Right atrium auricular region (tissue), 2 donors: ENCODE measurements around the gene ANKRD11. TPM values are rescaled to one million over a fixed set of nuclear protein-coding genes. Genes with fewer than 3 reads are reported as not detected.

Experiments used
- DNase-seq: peaks from one replicate; pipeline ENCODE4 v3.0.0-alpha.2; 2019; ENCODE audit warnings: low spot score
- H3K27ac ChIP-seq, 2 donors: fragments of 200-600 bp; sonication (generic); 1 replicate in 1 of 2; 2 replicates in 1 of 2; pipeline ENCODE4 v1.5.1; 2016 to 2019
- H3K27me3 ChIP-seq, 2 donors: fragments of 200-600 bp; sonication (generic); one replicate each; pipeline versions ENCODE4 v1.5.1 to v1.6.0; 2017 to 2019
- H3K36me3 ChIP-seq: fragments of 200-600 bp; sonication (generic); one replicate; pipeline ENCODE4 v1.5.1; 2016
- H3K4me1 ChIP-seq, 2 donors: fragments of 200-600 bp; sonication (generic); one replicate each; pipeline versions ENCODE4 v1.5.1 to v1.6.0; 2017 to 2019
- H3K4me3 ChIP-seq, 2 donors: fragments of 200-600 bp; sonication (generic); 1 replicate in 1 of 2; 2 replicates in 1 of 2; pipeline ENCODE4 v1.5.1; 2017 to 2019; ENCODE audit warnings: mild to moderate bottlenecking in 1 of 2, moderate library complexity in 1 of 2
- H3K9me3 ChIP-seq, 2 donors: fragments of 200-600 bp; sonication (generic); one replicate each; pipeline ENCODE4 v1.5.1; 2019
- total RNA-seq, 2 donors: library from RNA; depleted of rRNA; stranded (reverse); fragments of >200 nt; gene quantifications; one replicate each; pipeline ENCODE4 v1.1.0, GENCODE V29; 2016
- TF ChIP-seq, protein P1 (sequence below), 2 donors: fragments of 200-600 bp; sonication (generic); IDR thresholded peaks; one replicate each; pipeline ENCODE4 v1.5.1; 2019; ENCODE audit warnings: antibody characterized with exemption in 2 of 2

The ANKRD11 gene
- total RNA-seq, 2 donors from 2014 or later, result 55.2 to 68.1 TPM

GRCh38 chr16:89534252-89534756, 43.9 kb upstream of the ANKRD11 start:
- TF ChIP-seq, protein P1, sequence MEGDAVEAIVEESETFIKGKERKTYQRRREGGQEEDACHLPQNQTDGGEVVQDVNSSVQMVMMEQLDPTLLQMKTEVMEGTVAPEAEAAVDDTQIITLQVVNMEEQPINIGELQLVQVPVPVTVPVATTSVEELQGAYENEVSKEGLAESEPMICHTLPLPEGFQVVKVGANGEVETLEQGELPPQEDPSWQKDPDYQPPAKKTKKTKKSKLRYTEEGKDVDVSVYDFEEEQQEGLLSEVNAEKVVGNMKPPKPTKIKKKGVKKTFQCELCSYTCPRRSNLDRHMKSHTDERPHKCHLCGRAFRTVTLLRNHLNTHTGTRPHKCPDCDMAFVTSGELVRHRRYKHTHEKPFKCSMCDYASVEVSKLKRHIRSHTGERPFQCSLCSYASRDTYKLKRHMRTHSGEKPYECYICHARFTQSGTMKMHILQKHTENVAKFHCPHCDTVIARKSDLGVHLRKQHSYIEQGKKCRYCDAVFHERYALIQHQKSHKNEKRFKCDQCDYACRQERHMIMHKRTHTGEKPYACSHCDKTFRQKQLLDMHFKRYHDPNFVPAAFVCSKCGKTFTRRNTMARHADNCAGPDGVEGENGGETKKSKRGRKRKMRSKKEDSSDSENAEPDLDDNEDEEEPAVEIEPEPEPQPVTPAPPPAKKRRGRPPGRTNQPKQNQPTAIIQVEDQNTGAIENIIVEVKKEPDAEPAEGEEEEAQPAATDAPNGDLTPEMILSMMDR (IDR thresholded peaks at IDR 0.05), result no peak
- H3K4me1 ChIP-seq, result peaks cover 0 to 17% of the 10 kb centered on the region in 2 donors
- H3K27ac ChIP-seq, result peak overlapping the region in 1 of 2 donors; percentile 8
- H3K9me3 ChIP-seq, result no peaks in the 10 kb centered on the region
- no peak for DNase-seq
- peaks cover 82% of the 10 kb centered on the region for H3K36me3 ChIP-seq
- no peak overlapping the region for H3K4me3 ChIP-seq
- no peaks in the 10 kb centered on the region for H3K27me3 ChIP-seq

- H3K4me1 ChIP-seq, result peaks cover 0 to 17% of the 10 kb centered on the region in 2 donors
- H3K9me3 ChIP-seq, result no peaks in the 10 kb centered on the region
- peaks cover 85% of the 10 kb centered on the region for H3K36me3 ChIP-seq
- H3K27ac ChIP-seq, result no peak overlapping the region
- no peak for DNase-seq
- H3K4me3 ChIP-seq, result no peak overlapping the region
- TF ChIP-seq, protein P1 (IDR thresholded peaks at IDR 0.05), result no peak
- no peaks in the 10 kb centered on the region for H3K27me3 ChIP-seq
Observed at GRCh38 chr16:89531821-89532526, 41.6 kb upstream of the ANKRD11 start.

DNA sequence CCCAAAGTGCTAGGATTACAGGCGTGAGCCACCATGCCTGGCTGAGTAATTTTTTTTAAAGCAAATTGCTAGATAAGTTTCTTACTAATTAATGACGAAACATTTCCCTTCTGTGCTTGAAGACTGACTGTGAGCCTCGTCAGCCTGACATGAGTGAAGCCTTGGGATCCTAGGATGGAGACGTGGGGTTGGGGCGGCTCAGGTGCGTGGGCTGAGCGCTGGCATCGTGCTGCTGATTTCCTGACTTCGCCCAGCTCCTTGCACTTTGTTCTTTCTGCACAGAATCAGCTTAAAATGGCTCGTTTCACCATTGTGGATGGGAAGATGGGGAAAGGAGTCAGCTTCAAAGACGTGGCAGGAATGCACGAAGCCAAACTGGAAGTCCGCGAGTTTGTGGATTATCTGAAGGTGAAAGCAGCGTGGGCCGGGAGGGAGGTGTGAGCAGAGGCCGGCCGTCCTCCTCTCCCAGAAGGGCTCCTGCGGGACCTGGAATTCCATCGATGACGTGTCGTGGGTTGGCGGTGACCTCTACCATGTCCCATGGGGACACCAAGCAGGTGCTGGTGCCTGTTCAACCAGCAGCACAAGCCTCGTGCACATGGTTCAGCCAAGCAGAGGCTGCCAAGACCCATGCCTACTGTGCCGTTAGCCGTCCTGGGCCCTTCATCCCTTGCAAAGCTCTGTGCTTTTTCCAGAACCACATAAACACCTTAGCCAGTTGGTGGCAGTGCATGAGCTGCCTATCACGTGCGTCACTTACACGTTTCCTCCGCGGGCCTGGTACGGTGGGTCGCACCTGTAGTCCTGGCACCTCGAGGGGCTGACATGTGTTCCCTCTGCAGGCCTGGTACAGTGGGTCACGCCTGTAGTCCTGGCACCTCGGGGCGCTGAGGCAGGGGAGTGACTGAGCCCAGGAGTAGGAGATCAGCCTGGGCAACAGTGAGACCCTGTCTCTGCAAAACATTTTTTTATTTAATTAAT, 40.3 kb upstream of the ANKRD11 start:
- Histone ChIP-seq H3K4me1 (peaks cover 0 to 19% of the 10 kb centered on the region in 2 donors), H3K36me3 (peaks cover 93% of the 10 kb centered on the region), H3K27ac (no peak overlapping the region), H3K27me3 (no peaks in the 10 kb centered on the region), H3K4me3 (no peak overlapping the region), H3K9me3 (no peaks in the 10 kb centered on the region)
- DNase-seq, result no peak
- TF ChIP-seq, protein P1 (IDR thresholded peaks at IDR 0.05), result no peak

DNA sequence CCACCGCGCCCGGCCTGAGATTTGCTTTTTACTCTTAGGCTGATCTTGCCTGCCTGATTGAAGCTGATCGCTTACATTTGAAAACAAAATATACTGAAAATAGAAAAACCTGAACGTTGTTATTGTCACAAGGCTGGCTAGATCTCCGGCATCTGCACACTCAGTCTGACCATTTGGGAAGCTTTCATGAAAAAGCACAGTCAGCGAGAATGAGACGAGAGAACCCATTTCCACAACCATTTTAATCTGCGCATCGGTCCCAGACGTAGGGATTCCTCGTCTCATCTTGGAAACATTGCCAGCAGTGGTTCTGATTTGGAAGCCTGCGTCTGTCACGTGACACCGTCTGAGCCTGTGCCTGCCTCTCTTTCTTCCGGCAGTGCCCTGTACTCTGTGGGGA, 38.7 kb upstream of the ANKRD11 start:
- Histone ChIP-seq H3K27me3 (no peaks in the 10 kb centered on the region), H3K36me3 (peaks cover 87% of the 10 kb centered on the region), H3K4me3 (no peak overlapping the region), H3K27ac (no peak overlapping the region), H3K9me3 (no peaks in the 10 kb centered on the region), H3K4me1 (peaks cover 0 to 26% of the 10 kb centered on the region in 2 donors)
- no peak for DNase-seq
- TF ChIP-seq, protein P1 (IDR thresholded peaks at IDR 0.05), result no peak

GRCh38 chr16:89525146-89525913, 35.0 kb upstream of the ANKRD11 start:
- H3K27ac ChIP-seq, result peak overlapping the region; percentile 67 to 80
- TF ChIP-seq, protein P1 (IDR thresholded peaks at IDR 0.05), result no peak

More at GRCh38 chr16:89525146-89525913, 35.0 kb upstream of the ANKRD11 start:
- H3K4me3 ChIP-seq, result no peak overlapping the region
- no peaks in the 10 kb centered on the region for H3K27me3 ChIP-seq
- DNase-seq, result no peak
- H3K4me1 ChIP-seq, result peaks cover 0 to 15% of the 10 kb centered on the region in 2 donors
- H3K36me3 ChIP-seq, result peaks cover 73% of the 10 kb centered on the region
- H3K9me3 ChIP-seq, result no peaks in the 10 kb centered on the region
